Chondrocyte (in vitro differentiated cells): ENCODE data around the gene EXOSC5. TPM values are rescaled to one million over a fixed set of nuclear protein-coding genes. Genes with fewer than 3 reads are reported as not detected.

ENCODE experiments used
- DNase-seq: peaks from one replicate; pipeline ENCODE4 v3.0.0; 2021; ENCODE audit warnings: mixed read lengths, low spot score
- H3K27ac Mint-ChIP-seq: one replicate; pipeline ENCODE4 v1.8.0; 2021; ENCODE audit warnings: mild to moderate bottlenecking, moderate library complexity, mixed read lengths; ENCODE audit not compliant: unreplicated experiment
- H3K27me3 Mint-ChIP-seq: 2 replicates; pipeline ENCODE4 v1.8.0; 2021; ENCODE audit warnings: low read depth, mixed read lengths
- H3K36me3 Mint-ChIP-seq: 2 replicates; pipeline ENCODE4 v1.8.0; 2021; ENCODE audit warnings: low read depth, mixed read lengths
- H3K4me1 Mint-ChIP-seq: 2 replicates; pipeline ENCODE4 v1.8.0; 2021; ENCODE audit warnings: low read depth, mild to moderate bottlenecking, mixed read lengths
- H3K4me3 Mint-ChIP-seq: one replicate; pipeline ENCODE4 v1.8.0; 2021; ENCODE audit warnings: mild to moderate bottlenecking, moderate library complexity, mixed read lengths; ENCODE audit not compliant: unreplicated experiment
- H3K9me3 Mint-ChIP-seq: 2 replicates; pipeline ENCODE4 v1.8.0; 2021; ENCODE audit warnings: low read depth, mixed read lengths
- CTCF ChIP-seq: fragments of 200-600 bp; sonication (generic); IDR thresholded peaks from 2 replicates; pipeline ENCODE4 v1.5.0; 2021; ENCODE audit warnings: antibody characterized with exemption, mild to moderate bottlenecking, moderate library complexity
- total RNA-seq: library from RNA; stranded (reverse); gene quantifications from 3 replicates; pipeline ENCODE4 v1.2.1, GENCODE V29; 2021

Gene EXOSC5
- total RNA-seq, 1 donor from 2014 or later = 5.5 TPM

- Mint-ChIP-seq H3K36me3 (peaks cover 31% of the 10 kb centered on the region), H3K9me3 (no peaks in the 10 kb centered on the region), H3K27ac (no peak overlapping the region), H3K27me3 (no peaks in the 10 kb centered on the region), H3K4me3 (no peak overlapping the region), H3K4me1 (no peaks in the 10 kb centered on the region)
- TF ChIP-seq CTCF = no peak
- DNase-seq = no peak
Measured at GRCh38 chr19:41420101-41420880, 23.1 kb upstream of the EXOSC5 start.

- Mint-ChIP-seq H3K36me3 (peaks cover 29% of the 10 kb centered on the region), H3K4me1 (no peaks in the 10 kb centered on the region), H3K4me3 (no peak overlapping the region), H3K9me3 (no peaks in the 10 kb centered on the region), H3K27ac (no peak overlapping the region), H3K27me3 (no peaks in the 10 kb centered on the region)
- no peak for DNase-seq
- TF ChIP-seq CTCF = no peak
Measured at GRCh38 chr19:41416194-41416674, 19.1 kb upstream of the EXOSC5 start.

GRCh38 chr19:41415154-41415571 lies 18.0 kb upstream of the EXOSC5 start:
- no peak overlapping the region for H3K27ac Mint-ChIP-seq
- no peak for TF ChIP-seq CTCF
- no peak overlapping the region for H3K4me3 Mint-ChIP-seq
- H3K36me3 Mint-ChIP-seq = peaks cover 26% of the 10 kb centered on the region
- no peaks in the 10 kb centered on the region for H3K27me3 Mint-ChIP-seq
- no peaks in the 10 kb centered on the region for H3K9me3 Mint-ChIP-seq
- no peaks in the 10 kb centered on the region for H3K4me1 Mint-ChIP-seq
- no peak for DNase-seq

- no peak overlapping the region for H3K4me3 Mint-ChIP-seq
- H3K36me3 Mint-ChIP-seq = peaks cover 26% of the 10 kb centered on the region
- H3K4me1 Mint-ChIP-seq = peaks cover 1% of the 10 kb centered on the region
- no peaks in the 10 kb centered on the region for H3K27me3 Mint-ChIP-seq
- DNase-seq = no peak
- H3K9me3 Mint-ChIP-seq = no peaks in the 10 kb centered on the region
- TF ChIP-seq CTCF = no peak
- H3K27ac Mint-ChIP-seq = no peak overlapping the region
Measured at GRCh38 chr19:41414461-41414860, 17.3 kb upstream of the EXOSC5 start.

GRCh38 chr19:41413947-41414346 lies 16.8 kb upstream of the EXOSC5 start:
- Mint-ChIP-seq H3K9me3 (no peaks in the 10 kb centered on the region), H3K27ac (no peak overlapping the region), H3K4me1 (peaks cover 6% of the 10 kb centered on the region), H3K4me3 (no peak overlapping the region), H3K36me3 (peaks cover 22% of the 10 kb centered on the region), H3K27me3 (no peaks in the 10 kb centered on the region)
- DNase-seq = no peak
- TF ChIP-seq CTCF = no peak
